Coronary artery (tissue), 2 donors: Measurements from ENCODE around the gene MYO7A.

Experiments
- DNase-seq: peaks from one replicate; pipeline ENCODE4 v3.0.0-alpha.2; 2017; ENCODE audit warnings: low spot score
- H3K27ac ChIP-seq, 2 donors: fragments of 200-600 bp; sonication (generic); one replicate each; pipeline ENCODE4 v1.5.1; 2016 to 2019
- H3K4me3 ChIP-seq: fragments of 200-600 bp; sonication (generic); 2 replicates; pipeline ENCODE4 v1.5.1; 2016; ENCODE audit warnings: mild to moderate bottlenecking, moderate library complexity
- TF ChIP-seq, protein P1 (sequence below): fragments of 200-600 bp; sonication (generic); IDR thresholded peaks from one replicate; pipeline ENCODE4 v1.5.1; 2019; ENCODE audit warnings: antibody characterized with exemption

Gene MYO7A

DNA sequence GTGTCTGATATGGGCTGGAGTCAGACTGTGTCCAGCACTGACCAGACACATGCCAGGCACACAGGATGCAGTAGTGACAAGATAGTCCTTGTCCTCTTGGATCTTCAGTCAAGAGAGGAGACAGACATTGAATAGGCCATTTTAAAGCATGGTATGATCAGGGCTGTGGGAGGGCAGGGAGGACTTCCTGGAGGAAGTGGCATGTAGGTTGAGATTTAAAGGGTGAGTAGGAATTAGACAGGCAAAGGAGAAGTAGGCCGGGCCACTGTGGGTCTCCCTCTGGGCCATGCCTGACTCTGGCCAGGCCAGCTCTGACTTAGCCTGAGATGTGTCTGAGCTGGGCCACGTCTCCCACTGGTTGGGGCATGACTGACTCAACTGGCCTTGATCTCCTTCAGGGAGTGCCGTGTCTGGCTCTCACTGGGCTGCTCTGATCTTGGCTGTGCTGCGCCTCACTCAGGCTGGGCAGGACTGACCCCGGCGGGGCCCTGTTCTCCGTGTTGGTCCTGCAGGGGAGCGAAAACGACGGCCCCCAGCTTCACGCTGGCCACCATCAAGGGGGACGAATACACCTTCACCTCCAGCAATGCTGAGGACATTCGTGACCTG, 71.2 kb downstream of the MYO7A start:
- no peak for DNase-seq
- TF ChIP-seq, protein P1, sequence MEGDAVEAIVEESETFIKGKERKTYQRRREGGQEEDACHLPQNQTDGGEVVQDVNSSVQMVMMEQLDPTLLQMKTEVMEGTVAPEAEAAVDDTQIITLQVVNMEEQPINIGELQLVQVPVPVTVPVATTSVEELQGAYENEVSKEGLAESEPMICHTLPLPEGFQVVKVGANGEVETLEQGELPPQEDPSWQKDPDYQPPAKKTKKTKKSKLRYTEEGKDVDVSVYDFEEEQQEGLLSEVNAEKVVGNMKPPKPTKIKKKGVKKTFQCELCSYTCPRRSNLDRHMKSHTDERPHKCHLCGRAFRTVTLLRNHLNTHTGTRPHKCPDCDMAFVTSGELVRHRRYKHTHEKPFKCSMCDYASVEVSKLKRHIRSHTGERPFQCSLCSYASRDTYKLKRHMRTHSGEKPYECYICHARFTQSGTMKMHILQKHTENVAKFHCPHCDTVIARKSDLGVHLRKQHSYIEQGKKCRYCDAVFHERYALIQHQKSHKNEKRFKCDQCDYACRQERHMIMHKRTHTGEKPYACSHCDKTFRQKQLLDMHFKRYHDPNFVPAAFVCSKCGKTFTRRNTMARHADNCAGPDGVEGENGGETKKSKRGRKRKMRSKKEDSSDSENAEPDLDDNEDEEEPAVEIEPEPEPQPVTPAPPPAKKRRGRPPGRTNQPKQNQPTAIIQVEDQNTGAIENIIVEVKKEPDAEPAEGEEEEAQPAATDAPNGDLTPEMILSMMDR, result no peak
- no peak overlapping the region for H3K4me3 ChIP-seq
- no peak overlapping the region for H3K27ac ChIP-seq

DNA sequence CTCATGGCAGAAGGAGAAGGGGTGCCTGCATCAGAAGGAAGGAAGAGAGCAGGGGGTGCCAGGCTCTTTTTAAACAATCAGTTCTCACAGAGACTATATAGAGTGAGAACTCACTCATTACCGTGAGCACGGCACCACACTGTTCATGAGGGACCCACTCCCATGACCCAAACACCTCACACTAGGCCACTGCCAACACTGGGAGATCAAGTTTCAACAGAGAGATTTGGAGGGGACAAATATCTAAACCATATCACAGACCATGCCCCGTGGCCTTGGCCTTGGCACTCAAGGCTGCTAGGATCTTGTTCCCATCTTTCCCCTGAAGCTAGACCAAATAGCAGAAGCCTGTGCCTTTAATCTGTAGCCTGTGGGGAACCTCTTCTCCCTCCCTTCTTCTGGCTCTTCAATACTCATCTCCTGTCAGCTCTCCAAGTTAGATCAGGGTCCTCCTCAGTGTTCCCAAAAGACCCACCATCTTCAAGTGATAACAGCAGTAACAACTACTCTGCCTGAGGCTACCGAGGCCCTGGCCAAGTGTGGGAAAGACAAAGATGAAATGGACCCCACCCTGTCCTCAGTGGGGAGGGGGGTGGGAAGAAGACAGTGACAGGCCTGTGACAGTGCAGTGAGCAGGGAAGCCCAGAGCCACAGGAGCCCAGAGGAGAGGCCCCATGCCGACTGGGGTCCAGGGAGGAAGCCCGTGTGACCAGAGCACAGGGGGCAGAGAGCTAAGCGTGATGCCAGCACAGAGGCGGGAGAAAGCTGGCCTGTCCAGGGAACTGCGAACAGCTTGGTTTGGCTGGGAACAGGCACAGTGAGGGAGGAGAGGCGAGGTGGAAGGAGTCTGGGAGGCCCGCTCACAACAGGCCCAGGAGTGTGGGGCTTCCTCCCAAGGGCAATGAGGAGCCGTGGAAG, 72.6 kb downstream of the MYO7A start:
- no peak for DNase-seq
- Histone ChIP-seq H3K27ac (no peak overlapping the region), H3K4me3 (no peak overlapping the region)
- TF ChIP-seq, protein P1, result no peak

DNA sequence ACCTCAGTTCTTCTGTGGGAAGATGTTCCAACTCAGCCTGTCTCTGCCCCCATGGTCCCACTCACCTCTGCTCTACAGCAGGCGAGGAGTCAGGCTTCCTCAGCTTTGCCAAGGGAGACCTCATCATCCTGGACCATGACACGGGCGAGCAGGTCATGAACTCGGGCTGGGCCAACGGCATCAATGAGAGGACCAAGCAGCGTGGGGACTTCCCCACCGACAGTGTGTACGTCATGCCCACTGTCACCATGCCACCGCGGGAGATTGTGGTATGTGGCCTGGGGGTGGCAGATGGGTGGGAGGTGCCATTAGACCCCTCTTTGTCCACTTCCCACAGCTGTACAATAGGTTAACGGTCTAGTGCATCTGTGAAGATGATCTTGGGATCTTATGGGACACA, 73.3 kb downstream of the MYO7A start:
- no peak overlapping the region for H3K4me3 ChIP-seq
- no peak overlapping the region for H3K27ac ChIP-seq
- TF ChIP-seq, protein P1, result no peak
- DNase-seq, result no peak

DNA sequence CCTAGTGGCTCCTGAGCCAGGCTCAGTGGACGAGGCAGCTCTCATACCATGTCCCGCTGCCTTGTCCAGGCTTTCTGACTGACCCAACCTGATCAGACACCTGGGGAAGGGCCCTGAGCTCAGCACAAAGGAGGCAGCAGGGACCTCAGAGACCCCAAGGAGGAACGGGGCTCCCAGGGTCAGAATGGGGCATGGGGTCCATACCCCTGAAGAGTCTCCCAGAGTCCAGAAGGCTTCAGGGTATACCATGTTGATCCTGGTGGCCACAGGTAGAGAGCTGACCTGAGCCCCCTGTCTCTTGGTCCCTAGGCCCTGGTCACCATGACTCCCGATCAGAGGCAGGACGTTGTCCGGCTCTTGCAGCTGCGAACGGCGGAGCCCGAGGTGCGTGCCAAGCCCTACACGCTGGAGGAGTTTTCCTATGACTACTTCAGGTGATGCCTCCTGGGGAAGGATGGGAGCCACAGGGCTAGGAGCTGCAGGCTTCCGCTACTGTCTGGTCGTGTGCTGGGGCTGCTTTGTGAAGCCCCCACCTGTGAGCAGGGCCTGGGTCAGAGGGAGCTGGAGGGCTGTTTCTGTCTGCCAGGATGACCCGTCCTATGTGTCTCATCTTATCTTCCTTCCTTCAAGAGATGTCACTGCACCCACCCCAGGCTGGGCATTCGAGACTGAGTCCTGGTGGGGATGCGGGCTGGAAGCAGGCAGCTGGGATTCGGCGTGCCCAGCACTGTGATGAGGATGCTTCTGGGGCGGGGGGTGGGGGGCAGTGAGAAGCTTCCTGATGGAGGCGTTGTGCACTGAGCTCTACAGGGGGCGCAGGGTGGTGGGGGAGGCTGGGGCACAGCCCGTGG, 74.2 kb downstream of the MYO7A start:
- Histone ChIP-seq H3K27ac (no peak overlapping the region), H3K4me3 (no peak overlapping the region)
- no peak for DNase-seq
- TF ChIP-seq, protein P1, result no peak

DNA sequence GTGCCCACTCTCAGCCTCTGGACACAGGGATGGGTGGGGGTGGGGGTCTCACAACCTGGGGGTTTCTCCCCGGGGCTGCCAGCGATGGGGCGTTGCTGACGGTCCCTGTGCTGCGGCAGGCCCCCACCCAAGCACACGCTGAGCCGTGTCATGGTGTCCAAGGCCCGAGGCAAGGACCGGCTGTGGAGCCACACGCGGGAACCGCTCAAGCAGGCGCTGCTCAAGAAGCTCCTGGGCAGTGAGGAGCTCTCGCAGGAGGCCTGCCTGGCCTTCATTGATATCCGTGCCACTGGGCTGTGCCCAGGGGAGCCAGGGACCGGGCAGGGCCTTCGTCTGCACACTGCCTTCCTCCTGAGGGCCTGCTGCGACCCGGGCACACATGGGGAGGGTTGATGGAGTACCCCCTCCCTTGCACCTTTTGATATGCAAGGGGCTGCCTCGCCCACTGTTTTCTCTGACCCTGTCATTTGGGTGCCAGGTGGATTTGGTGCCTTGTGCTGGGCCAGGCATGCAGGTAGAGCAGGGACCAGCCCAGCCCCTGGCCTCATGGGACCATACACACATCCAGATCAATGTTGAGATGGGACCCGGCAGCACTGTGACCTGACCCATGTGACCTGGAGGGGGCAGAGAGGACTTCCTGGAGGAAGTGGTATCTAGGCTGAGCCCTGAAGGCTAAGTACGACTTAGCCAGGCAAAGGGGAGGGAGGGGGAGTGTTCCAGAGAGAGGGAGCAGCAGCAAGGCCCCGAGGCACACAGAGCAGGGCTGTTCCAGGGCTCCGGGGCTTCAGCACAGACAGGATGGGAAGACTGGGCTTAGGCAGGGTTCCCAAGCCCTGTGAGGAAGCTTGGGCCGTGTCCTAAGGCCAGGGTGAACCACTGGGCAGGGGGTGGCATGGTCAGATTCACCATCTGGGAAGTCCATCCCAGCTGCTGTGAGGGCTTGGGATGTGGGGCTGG, 75.2 kb downstream of the MYO7A start:
- DNase-seq, result no peak
- TF ChIP-seq, protein P1, result no peak

More for the DNA sequence above, 75.2 kb downstream of the MYO7A start:
- no peak overlapping the region for H3K4me3 ChIP-seq
- H3K27ac ChIP-seq, result no peak overlapping the region
